Suppressor macrophage (primary cell): ENCODE data around the gene GHDC.
"Not testable (repeated sequence)": the region's sequence is repeated elsewhere in the genome, so short reads cannot be mapped to it uniquely, and the experiment has no call there.

Experiments used
- DNase-seq, 4 experiments: peaks; one replicate each; pipeline ENCODE4 v3.0.0-alpha.2; 2020 to 2022

Gene GHDC

DNA sequence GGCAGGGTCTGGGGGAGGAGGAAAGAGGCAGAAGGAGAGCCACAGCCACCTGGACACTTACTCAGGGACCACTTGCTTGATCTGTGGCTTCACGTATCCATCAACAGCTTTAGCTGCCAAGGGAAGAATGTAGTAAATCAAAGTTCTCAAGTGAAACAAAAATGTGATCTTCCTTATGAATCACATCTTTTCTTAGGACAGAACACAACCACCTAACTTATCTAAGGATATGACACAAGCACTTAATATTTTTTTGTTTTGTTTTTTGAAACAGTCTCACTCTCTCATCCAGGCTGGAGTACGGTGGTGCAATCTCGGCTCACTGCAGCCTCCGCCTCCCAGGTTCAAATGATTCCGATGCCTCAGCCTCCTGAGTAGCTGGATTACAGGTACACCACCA is 8.4 kb upstream of the GHDC start:
- no peak for DNase-seq

DNA sequence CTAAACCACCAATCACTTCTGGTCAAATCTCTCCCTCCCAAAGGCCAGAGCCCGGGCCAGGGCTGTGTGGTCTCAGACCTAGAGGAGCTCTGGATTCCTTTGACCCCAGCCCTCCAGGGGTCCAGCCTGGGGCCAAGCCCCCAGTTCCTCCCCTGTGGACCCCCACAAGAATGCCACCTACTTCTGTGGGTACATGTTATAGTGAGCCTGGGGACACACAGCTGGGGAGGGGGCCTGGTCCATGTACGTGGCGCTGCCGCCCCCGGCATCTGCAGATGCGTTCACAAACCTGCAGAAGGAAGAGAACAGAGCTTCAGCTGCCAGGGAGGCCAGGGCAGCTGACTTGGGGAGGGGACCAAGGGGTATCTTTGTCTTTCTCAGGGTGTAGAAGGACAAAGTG is 7.9 kb upstream of the GHDC start:
- no peak for DNase-seq

DNA sequence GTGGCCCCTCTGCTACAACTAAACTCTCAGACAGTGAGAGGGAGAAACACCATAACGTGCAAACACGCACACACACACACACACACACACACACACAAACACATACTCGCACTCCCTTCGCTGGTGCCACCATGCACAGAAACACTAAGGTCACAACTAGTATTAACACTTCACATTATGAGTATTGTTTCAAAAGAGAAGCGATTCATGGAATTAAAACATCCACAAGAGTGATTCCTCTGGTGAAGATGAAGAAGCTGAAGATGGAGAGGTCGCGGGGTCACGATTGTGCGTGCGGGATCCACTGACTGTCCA is 7.1 kb upstream of the GHDC start:
- no peak for DNase-seq

DNA sequence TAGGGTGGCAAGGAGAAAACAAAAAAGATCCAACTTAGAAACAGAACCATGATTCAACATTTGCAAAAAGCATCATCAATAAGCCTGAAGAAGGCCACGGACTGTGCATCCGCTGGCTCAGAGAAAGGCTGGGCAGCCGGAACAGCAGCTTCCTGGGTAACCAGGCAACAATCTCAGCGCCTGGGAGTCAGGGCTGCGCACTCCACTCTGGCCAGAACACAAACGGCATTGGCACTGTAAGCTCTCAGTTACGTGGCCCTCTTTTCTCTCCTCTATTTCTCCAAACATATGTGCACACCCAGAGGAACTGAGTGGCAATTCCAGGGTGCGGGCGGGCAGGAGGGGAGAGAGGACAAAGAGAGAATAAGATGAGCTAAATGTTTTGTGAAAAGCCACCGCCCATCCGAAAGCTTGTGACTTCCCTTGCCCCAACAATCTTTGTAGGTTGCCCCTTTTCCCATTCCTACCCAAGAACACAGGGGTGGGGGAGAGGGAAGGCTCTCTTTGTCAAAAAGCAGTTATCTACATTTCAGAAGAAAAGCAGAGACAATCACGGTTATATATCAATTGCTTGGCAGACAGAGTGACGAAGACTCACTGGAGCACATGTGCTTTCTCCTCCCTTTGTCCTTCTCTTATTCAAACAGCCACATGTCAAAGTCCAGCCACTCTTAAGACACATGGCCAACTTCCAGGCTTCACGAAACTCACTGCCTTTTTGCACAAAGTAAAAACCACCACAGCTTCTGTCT is 6.6 kb upstream of the GHDC start:
- DNase-seq: no peak

DNA sequence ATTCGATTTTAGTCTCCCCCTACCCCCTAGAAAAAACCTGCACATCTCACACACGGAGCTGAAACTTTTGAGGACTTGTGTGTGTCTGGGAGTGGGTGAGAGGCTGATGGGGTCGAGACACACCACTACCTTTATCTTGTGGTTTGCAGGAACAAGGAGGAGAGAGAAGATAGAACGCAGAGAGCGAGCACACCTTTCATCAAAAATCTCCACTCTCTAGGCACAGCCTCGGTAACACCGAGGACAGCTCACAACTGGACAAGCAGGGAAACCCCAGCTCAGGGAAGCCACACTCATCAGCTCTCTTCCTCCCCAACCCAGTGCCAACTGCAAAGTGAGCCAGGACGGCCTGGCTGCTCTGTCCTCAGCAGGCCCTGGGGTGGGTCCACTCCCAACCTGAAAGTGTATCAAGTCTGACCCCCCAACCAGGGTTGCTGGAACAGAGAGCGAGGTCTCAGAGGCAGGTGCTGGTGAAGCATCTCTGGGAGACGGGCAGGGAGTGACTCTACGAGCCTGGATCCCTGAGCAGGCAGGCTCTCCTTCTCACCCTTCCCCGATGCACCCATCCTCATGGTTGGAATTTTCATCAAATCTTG is 5.2 kb upstream of the GHDC start:
- DNase-seq: peak in 1 of 4 experiments; percentile 35

DNA sequence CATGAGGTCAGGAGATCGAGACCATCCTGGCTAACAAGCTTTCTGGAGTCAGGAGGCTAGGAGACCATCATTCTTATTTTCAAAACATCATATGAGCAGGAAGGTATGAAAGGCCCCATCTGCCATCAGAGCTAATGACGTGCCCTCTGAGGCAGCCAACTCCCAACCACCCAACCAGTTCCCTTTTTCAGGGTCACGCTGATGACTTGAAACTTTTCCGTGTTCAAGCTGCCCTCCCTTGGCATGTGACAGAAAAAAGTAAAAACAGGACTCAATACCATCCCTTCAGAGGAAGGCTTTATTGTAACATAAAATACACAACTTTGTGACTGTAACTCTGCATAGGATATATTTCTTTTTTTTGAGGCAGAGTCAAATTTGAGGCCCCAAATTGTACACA is 4.6 kb upstream of the GHDC start:
- DNase-seq: peak; percentile 86 to 94 (median 92)

DNA sequence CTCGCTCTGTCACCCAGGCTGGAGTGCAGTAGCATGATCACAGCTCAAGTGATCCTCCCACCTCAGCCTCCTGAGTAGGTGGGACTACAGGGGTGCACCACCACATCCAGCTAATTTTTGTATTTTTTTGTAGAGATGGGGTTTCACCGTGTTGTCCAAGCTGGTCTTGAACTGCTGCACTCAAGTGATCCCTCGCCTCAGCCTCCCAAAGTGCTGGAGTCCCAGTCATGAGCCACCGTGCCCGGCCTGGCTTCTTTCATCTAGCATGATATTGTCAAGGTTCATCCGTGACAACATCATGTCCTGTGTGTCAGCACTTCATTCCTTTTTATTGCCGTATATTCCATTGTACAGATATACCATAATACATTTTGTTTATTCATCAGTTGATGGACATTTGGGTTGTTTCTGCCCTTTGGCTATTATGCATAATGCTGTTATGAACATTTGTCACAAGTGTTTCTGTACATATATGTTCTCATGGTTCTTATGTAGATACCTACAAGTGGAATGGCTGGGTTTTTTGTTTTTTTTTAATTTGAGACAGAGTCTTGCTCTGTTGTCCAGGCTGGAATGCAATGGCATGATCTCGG is 3.4 kb upstream of the GHDC start:
- DNase-seq: no peak

DNA sequence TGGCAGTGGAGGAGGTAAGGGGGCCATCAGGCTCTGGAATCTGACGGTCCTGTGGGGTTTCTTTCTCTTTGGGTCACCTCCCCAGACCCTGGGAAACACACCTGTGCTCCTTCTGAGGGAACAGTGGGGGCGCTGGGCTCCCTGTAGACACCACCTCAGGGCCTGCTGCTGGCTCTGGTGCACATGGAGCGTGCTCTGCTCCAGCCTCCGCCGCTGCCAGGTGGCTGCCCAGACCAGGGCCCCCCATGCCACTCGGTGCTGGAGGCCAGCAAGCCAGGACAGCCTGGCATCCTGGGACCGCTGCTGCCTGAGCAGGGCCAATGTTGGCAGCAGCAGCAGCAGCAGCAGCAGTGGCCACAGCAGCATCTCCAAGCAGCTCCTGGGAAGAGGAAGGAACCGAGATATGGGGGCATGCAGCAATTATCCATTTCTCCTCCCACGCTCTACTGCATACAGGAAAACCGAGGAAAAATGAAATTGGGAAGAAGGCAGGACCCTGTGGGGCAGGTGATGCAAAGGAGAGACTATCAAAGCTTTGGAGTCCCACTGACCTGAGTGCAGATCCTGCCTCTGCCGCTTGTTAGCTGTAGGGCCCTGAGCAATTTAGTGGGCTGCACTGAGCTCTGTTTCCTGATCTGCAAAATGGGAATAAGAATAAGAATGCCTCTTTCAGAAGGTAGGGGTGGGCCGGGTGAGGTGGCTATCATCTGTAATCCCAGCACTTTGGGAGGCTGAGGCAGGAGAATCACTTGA is 902 bp downstream of the GHDC start:
- DNase-seq: peak in 1 of 4 experiments; percentile 30

DNA sequence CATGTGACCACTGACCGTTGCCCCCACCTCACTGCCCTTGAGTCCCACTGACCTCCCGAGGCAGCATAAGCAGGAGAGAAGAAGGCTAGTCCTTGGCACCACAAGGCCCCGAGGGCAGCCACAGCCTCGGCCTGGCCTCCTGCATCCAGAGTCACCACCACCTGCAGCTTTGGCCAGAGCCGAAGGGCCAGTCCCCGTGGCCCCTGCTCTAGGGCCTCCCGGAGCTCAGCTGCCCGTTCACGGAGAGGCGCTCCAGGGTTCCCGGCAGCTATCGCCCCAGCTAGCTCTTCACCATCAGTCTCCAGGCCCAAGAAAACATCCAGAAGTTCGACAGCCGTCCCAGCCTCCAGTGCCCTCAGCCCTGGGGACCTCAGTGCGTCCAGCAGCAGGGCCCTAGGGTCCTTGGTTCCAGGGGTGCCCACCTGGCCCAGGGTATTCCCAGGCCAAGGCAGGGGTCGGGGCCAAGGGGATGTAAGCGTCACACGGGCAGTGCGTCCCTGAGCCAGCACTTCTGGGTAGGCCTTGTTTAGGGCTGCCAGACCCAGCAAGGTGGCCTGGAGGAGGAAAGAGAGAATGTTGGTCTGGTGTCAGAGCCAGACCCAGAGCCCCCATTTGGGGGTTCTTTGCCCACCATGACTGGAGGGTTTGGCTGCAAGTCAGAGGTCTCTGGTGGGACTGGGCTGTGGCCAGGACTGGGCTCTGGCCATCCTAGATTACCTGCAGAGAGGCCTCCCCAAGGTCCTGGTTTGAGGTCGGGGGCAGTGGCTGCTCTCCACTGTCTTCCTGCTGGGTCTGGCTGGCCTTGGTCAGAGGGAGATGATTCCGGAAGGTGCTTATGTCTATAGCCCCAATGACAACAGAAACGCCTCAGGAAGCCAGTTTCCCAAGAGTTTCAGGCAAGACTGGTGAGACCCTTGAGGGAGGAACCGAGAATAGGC is 1.8 kb downstream of the GHDC start:
- no peak for DNase-seq

DNA sequence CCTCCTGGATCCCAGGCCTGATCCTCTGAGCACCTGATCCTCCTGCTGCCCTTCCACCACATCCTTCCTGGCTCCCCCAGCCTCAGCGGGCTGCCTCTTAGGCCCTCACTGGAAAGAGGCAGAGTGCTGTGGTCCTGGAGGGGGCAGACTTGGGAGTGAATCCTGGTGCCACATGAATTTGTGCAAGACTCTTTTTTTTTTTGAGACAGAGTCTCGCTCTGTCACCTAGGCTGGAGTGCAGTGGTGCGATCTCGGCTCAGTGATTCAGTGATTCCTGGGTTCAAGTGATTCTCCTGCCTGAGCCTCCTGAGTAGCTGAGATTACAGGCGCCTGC is 3.1 kb downstream of the GHDC start:
- no peak for DNase-seq

DNA sequence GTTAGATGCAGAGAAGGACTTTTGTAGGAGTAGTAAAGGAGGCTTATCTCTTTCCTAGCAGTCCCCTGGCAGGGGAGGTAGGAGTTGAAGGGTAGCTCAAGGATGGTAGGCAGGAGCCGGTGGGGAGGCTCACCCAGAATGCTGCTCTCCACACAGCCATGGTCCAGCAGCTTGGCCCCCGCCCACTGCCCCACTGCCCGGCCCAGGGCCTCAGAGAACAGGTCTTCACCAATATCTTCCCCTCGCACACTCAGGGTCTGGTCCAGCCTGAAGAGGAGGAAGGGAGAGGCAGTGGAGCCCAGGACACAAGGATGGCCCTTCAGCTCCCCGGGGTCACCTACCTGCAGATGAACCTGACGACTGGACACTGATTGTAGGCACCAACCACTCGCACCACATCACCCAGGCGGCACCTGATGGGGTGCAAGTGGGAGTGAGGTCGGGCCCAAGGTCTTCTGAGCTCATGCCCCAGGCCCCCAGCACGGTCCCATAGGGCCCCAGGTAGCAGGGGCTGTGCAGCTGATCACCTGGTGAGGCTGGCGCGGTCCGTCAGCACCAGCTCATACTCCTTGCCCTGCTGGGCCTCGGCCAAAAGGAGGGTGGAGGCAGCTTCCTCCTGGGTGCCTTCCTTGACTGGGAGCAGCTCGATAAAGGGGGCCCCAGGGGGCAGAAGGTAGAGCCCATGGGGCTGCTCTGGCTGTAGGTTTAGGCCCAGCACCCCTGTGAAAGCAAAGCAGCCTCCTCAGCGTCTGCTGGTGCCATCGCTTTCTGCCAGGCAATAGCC is 3.6 kb downstream of the GHDC start:
- no peak for DNase-seq

DNA sequence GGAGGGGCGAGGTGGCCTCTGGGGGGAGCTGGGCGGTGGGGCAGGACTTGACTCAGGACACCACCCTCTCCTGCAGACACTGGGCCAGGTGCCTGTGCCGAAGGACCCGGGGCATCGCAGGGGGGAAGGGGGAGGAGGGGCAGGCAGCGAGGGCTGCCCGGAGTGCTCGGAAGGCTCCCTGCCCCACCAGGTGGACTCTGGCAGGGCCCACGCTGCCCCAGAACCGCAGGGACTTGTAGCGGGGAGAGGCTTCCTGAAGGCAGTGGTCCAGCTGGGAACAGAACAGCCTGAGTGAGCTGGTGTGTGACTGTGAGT is 4.7 kb downstream of the GHDC start:
- no peak for DNase-seq

DNA sequence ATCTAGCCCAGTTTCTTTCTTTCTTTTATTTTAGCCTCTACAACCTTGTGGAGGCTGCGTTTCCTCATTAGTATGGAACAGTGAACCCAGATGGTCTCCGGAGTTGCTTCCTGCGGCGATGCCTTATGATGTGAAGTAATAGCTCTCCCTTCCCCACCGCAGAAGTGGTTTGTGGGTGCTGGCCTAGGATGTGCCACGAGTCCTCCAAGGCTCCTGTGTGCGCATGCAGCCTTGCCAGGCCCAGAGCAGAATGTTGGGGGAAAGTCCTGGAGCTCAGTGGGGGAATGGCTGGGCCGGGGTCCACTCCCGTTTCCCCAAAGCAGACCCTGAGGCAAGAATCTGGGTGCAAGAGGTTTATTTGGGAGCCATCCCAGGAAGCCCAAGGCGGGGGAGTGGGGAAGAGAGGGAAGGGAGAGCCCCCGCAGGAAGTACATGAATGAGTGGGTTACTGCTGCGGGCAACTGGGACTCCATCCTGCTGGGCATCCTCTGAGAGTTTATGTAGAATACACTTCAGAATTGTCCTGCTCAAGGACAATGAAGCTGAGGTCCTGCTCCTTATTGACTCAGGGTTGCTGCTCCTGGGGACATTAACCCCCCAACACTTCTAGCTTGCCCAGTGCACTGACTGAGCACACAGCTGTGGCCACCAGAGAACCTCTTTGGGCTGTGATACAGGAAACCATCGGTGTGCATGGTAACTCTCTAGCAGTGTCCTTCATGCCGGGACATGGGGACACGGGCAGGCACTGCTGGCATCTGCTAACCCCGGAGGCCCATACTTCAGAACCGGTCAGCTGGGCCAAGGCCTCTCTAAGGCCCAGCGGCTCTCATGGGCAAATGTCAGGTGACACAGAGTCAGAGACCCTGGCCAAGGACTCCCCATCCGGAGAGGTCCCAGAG is 5.3 kb downstream of the GHDC start:
- peak; percentile 87 to 92 (median 90) for DNase-seq

DNA sequence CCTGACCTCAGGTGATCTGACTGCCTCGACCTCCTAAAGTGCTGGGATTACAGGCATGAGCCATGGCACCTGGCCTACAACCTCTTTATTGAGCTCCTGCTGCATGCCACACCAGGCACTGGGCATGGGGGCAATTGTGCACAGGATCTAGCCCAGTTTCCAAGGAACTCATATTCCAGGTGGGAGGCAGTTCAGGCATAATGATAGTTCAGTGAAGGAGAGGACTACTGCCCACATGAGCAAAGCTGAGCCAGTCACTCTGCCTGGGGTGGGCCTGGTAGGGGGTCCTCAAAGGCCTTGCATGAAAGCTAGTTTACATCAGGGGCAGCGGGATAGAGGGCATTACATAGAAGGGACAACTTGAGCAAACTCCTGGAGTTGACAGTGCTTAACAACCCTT is 6.5 kb downstream of the GHDC start:
- no peak for DNase-seq

DNA sequence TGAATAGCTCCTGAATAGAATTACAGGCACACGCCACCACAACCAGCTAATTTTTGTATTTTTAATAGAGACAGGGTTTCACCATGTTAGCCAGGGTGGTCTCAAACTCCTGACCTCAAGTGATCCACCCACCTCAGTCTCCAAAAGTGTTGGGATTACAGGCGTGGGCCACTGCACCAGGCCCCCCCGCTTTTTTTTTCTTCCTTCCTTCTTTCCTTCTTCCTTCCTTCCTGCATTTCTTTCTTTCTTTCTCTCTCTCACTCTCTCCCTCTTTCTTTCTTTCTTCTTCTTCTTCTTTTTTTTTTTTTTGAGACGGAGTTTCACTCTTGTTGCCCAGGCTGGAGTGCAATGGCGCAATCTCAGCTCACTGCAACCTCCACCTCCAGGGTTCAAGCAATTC is 8.1 kb downstream of the GHDC start:
- not testable (repeated sequence) for DNase-seq

DNA sequence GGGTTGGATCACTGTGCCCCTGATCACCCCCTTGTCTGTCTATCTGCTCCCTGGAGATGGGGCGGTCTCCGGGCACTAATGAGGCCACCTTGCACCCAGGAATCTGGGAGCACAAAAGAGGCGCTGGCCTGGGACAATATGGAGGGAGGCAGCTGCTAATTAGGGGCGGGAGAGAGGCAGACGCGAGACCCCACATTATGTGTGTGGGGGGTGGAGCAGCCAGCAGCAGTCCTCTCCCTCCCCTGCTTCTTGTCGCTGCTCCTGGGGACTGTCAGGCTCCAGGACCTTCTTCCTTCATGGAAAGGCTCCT is 8.7 kb downstream of the GHDC start:
- no peak for DNase-seq

DNA sequence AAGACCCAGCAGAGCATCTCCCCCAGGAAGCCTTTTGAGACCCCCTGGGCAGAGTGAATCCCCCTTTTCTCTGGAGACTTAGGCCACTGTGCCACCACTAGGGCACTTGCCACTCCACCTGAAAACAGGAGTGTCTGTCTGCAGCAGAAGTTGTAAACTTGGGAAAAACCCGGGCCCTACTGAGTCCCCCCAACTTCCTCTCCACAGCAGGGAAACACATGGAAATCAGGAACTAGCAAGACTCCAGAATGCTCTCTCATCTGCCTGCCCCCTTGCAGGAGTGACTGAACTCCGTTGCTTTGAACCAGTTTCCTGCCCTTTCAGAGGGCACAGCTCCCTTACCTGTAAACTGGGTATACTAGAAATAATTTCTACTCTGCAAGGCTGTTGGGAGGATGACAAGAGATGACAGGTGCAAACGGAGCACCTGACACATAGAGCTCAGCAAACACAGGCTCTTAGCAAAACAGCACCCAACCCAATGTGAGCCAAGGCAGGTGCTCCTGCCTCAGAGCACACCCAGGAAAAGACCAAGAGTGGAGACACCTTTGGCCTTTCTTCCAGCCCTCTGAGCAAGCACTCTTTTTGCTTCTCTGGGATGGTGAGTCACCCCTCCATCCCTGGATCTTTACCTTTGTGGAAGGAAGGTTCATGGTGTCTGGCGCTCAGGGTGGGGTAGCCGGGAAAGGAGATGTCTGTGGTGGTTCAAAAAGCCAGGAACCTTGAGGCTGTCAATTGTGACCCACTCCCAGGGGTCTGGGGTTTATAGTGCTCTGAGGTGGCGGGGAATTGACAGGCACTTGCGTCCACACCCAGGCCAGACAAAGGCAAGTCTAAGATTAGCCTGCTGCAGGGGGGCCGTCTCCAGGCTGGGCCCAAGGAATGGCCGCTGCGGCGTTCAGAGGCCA is 9.3 kb downstream of the GHDC start, which contains the start of gene HCRT:
Gene HCRT, minus strand, starts transcription at position 740 of the 908 bp plus-strand sequence. Its CDS starts 87 bp downstream, at position 653.
- DNase-seq: peak; percentile 66 to 83 (median 79)

DNA sequence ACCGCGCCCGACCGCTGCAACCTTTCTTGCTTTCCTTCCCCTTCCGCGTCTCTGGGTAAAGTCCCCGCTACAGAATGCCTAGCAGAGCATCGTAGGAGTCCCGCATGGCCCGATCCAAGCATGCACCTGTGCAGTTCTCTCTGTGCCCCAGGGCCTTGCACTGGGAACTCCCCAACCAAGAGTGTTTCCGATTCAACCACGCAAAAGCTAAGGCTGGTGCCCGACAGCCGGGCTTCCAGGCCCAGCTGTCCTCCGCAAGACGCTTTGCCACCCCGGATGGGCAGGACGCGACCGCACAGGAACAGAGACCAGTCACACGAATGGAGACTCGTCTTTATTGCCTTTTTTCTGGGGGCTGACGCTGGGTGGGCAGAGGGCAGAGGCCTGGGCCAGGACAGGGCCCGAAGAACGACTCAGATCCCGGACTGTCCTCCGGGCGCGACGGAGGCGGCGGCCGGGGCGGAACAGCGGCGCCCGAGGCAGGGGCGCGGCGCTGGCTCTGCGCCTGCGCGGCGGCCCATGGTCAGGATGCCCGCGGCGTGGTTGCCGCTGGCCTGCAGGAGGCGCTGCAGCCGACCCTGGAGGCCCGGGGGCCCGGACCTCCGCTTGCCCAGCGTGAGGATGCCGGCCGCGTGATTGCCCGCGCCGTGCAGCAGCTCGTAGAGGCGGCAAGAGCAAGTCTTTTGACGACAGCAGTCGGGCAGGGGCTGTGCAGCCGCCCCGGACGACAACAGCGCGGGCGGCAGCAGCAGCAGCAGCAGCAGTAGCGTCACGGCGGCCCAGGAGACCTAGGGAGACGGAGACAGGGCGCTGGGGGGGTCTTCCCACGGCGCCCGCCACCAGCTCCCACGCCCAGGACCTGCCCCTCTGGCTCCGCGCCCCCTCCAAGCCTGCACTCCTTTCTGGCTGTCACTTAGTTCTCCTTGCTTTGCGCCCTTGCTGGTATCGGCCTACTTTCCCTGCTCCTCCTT is 10.3 kb downstream of the GHDC start:
- DNase-seq: peak; percentile 89 to 95 (median 92)
